WI38 (cell line): ENCODE results near the gene ZNF776.

Experiments used
- H3K4me3 ChIP-seq: 2 replicates; pipeline ENCODE4 v1.5.1; 2011; ENCODE audit warnings: low read depth, mild to moderate bottlenecking, control low read depth, low read length
- CTCF ChIP-seq: IDR thresholded peaks from 2 replicates; pipeline ENCODE4 v1.5.1; 2012; ENCODE audit warnings: low read depth, mild to moderate bottlenecking, control low read depth, low read length

Gene ZNF776

GRCh38 chr19:57803265-57803593 is 56.6 kb downstream of the ZNF776 start:
- peak overlapping the region; percentile 73 for H3K4me3 ChIP-seq
- no peak for TF ChIP-seq CTCF

- H3K4me3 ChIP-seq, result peak overlapping the region; percentile 73
- TF ChIP-seq CTCF, result no peak
These were observed 57.1 kb downstream of the ZNF776 start for GRCh38 chr19:57803594-57804325.

DNA sequence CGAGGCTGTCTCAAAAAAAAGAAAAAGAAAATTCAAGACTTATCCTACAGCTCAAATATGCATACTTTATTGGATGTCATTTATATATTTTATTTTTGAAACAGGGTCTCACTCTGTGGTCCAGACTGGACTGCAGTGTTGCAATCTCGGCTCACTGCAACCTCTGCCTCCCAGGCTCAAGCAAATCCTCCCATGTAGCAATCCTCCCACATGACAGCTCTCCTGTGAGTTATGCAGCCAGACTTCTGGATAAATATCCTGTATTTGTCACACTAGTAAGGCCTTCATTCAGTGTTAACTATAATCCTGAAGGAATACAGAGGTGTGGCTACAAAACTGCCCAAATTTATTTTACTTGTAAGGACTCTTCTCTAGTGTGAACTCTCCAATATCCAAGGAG is 60.9 kb downstream of the ZNF776 start:
- H3K4me3 ChIP-seq, result no peak overlapping the region
- no peak for TF ChIP-seq CTCF
